ENCODE measurements around the gene CRLF1. TPM values are rescaled to one million over a fixed set of nuclear protein-coding genes. Genes with fewer than 3 reads are reported as not detected.
A peak's percentile ranks its signal among the peaks of the same experiment; 100 is the strongest.

CRLF1 gene
- total RNA-seq (2014; rRNA removed; shearing (Covaris generic)) (0.82 TPM in 1 of 2 replicates, not detected in the other), total RNA-seq (2022) (1.3 and 1.5 TPM in 2 replicates), Bru-seq, nascent RNA (percentile 20 among the genes with signal in this experiment), BruChase-seq, experiment 1, labeled RNA remaining after a 6-hour chase (percentile 5 among the genes with signal in this experiment), BruChase-seq, experiment 2, labeled RNA remaining after a 2-hour chase (percentile 20 among the genes with signal in this experiment)
- long read RNA-seq, partial matches to known transcripts, result 1 of 145 reads
- long read RNA-seq, other reads (novel, unspliced or antisense), result 144 of 145 reads

GRCh38 chr19:18606281-18607225 lies at the start of gene CRLF1:
Gene CRLF1 (minus strand): TSS chr19:18606799. CDS start chr19:18606656, 143 bp downstream.
- H3K79me2 ChIP-seq (ENCODE audit: insufficient read depth, low read depth, low read length), result no peaks in the 10 kb centered on the region
- no peaks in the 10 kb centered on the region for H4K20me1 ChIP-seq (ENCODE audit: insufficient read depth, low read length)
- intact Hi-C loops (cut with micrococcal nuclease; ENCODE audit: unreplicated experiment), result no loop called here
- H3K9me3 ChIP-seq (ENCODE audit: low read length), result no peaks in the 10 kb centered on the region
- no peak within 1 kb of the TSS for H3K4me3 ChIP-seq (ENCODE audit: low read depth, low read length, poor library complexity, severe bottlenecking)
- H3K36me3 ChIP-seq (ENCODE audit: insufficient read depth, low read length), result no peaks in the 10 kb centered on the region
- DNase-seq (ENCODE audit: low spot score), result no peak
- no peaks in the 10 kb centered on the region for H3K9me2 ChIP-seq (ENCODE audit: insufficient read depth, low read length)
- TF ChIP-seq EZH2phosphoT487 (IDR thresholded peaks at IDR 0.05; ENCODE audit: borderline replicate concordance, low read depth, low read length), result no peak
- TF ChIP-seq, protein P1, sequence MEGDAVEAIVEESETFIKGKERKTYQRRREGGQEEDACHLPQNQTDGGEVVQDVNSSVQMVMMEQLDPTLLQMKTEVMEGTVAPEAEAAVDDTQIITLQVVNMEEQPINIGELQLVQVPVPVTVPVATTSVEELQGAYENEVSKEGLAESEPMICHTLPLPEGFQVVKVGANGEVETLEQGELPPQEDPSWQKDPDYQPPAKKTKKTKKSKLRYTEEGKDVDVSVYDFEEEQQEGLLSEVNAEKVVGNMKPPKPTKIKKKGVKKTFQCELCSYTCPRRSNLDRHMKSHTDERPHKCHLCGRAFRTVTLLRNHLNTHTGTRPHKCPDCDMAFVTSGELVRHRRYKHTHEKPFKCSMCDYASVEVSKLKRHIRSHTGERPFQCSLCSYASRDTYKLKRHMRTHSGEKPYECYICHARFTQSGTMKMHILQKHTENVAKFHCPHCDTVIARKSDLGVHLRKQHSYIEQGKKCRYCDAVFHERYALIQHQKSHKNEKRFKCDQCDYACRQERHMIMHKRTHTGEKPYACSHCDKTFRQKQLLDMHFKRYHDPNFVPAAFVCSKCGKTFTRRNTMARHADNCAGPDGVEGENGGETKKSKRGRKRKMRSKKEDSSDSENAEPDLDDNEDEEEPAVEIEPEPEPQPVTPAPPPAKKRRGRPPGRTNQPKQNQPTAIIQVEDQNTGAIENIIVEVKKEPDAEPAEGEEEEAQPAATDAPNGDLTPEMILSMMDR (conservative IDR thresholded peaks at IDR 0.05; ENCODE audit: low read length), result no peak
- H3K27ac ChIP-seq (ENCODE audit: low read depth, low read length, poor library complexity, severe bottlenecking), result no peak within 1 kb of the TSS
- ChIA-PET POLR2A (no interaction called here), CTCF (ENCODE audit: unreplicated experiment) (no interaction called here)
- H3K4me2 ChIP-seq (ENCODE audit: low read length), result no peak within 1 kb of the TSS
- BruUV-seq (replicated peaks), result no TSS peak
- H2AFZ ChIP-seq (ENCODE audit: low read length), result no peak within 1 kb of the TSS
- H3K4me1 ChIP-seq (ENCODE audit: insufficient read depth, low read length, poor library complexity, severe bottlenecking), result peaks cover 5% of the 10 kb centered on the region

DNA sequence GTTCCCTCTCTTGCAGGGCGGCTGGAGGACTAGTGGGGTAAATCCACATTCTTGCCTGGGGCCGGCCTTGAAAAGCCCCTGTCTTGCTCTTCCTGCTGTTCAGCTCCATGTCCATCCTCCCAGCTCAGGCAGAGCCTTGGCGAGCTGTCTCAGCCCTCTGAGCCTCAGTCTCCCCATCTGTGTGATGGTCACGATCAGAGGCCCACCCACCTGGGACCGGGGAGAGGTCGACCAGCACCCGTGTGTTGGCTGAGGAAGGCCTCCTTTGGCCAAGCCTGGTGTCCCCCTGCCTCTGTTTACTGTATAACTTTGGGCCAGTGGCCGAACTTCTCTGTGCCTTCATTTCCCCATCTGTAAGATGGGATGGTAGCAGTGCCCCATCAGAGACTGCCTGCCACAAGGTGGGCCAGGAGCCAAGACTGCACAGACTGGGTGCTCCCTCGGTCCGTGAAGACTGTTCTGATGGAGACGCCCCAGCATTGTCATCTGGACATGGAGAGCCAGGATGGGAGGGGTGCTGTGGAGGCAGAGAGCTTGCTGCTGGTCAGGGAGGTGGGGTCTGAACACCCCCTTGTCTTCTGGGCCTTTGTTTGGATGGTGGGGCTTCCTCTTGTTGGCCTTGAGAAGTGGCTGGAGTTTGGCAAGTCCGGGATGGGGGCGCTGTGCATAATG lies 48.7 kb upstream of the CRLF1 start:
- no peak overlapping the region for H3K4me3 ChIP-seq (ENCODE audit: low read depth, low read length, poor library complexity, severe bottlenecking)
- DNase-seq (ENCODE audit: low spot score), result no peak
- no TSS peak for BruUV-seq (replicated peaks)
- no peak overlapping the region for H3K4me2 ChIP-seq (ENCODE audit: low read length)
- H3K9me2 ChIP-seq (ENCODE audit: insufficient read depth, low read length), result no peaks in the 10 kb centered on the region
- no peaks in the 10 kb centered on the region for H3K79me2 ChIP-seq (ENCODE audit: insufficient read depth, low read depth, low read length)
- H3K4me1 ChIP-seq (ENCODE audit: insufficient read depth, low read length, poor library complexity, severe bottlenecking), result no peaks in the 10 kb centered on the region
- no peak overlapping the region for H2AFZ ChIP-seq (ENCODE audit: low read length)
- H4K20me1 ChIP-seq (ENCODE audit: insufficient read depth, low read length), result no peaks in the 10 kb centered on the region
- H3K27ac ChIP-seq (ENCODE audit: low read depth, low read length, poor library complexity, severe bottlenecking), result no peak overlapping the region
- intact Hi-C loops (cut with micrococcal nuclease; ENCODE audit: unreplicated experiment), result no loop called here
- no peak for TF ChIP-seq EZH2phosphoT487 (IDR thresholded peaks at IDR 0.05; ENCODE audit: borderline replicate concordance, low read depth, low read length)
- TF ChIP-seq, protein P1 (conservative IDR thresholded peaks at IDR 0.05; ENCODE audit: low read length), result no peak
- no peaks in the 10 kb centered on the region for H3K36me3 ChIP-seq (ENCODE audit: insufficient read depth, low read length)
- POLR2A ChIA-PET, result no interaction called here
- no peaks in the 10 kb centered on the region for H3K9me3 ChIP-seq (ENCODE audit: low read length)
- CTCF ChIA-PET (ENCODE audit: unreplicated experiment), result interaction anchor here (1.0 kb wide), 1 partner anchor 20 kb away, joined by 4 read pairs; no protein-coding TSS in a partner anchor
